Right lobe of liver (tissue), 6 donors: Measurements from ENCODE around the gene CFI. TPM values are rescaled to one million over a fixed set of nuclear protein-coding genes. Genes with fewer than 3 reads are reported as not detected.
A peak's percentile ranks its signal among the peaks of the same experiment; 100 is the strongest.

Experiments
- ATAC-seq, 4 donors: fragments of 200-7000 bp; cut with Tn5 transposase; one replicate each; pipeline ENCODE4 v1.9.1; 2020; ENCODE audit warnings: mild to moderate bottlenecking in 4 of 4, moderate library complexity in 4 of 4
- DNase-seq, 3 donors: peaks; one replicate each; pipeline ENCODE4 v3.0.0-alpha.2; 2020
- H3K27ac ChIP-seq, 3 donors: fragments of 200-600 bp; one replicate each; pipeline ENCODE4 v1.8.0; 2022
- H3K27me3 ChIP-seq, 2 donors: fragments of 200-600 bp; one replicate each; pipeline ENCODE4 v1.8.0; 2022
- H3K36me3 ChIP-seq, 4 donors: fragments of 200-600 bp; sonication (generic) in 1 of 4; one replicate each; pipeline versions ENCODE4 v1.5.1 to v1.8.0; 2017 to 2022; ENCODE audit warnings: control low read depth in 1 of 4
- H3K4me1 ChIP-seq, 4 donors: fragments of 200-600 bp; sonication (generic) in 1 of 4; one replicate each; pipeline versions ENCODE4 v1.5.1 to v1.8.0; 2017 to 2022; ENCODE audit warnings: control low read depth in 1 of 4
- H3K4me3 ChIP-seq, 3 donors: fragments of 200-600 bp; one replicate each; pipeline ENCODE4 v1.8.0; 2022
- H3K9me3 ChIP-seq, 4 donors: fragments of 200-600 bp; sonication (generic) in 1 of 4; one replicate each; pipeline versions ENCODE4 v1.5.1 to v1.8.0; 2017 to 2022; ENCODE audit warnings: control low read depth in 1 of 4
- CTCF ChIP-seq, 4 donors: fragments of 200-600 bp in 3 of 4; fragments of 450-650 bp in 1 of 4; IDR thresholded peaks; one replicate each; pipeline versions ENCODE4 v1.5.1 to v1.8.0; 2016 to 2022; ENCODE audit warnings: antibody characterized with exemption in 4 of 4, mild to moderate bottlenecking in 2 of 4
- POLR2A ChIP-seq: fragments of 450-650 bp; IDR thresholded peaks from one replicate; pipeline ENCODE4 v1.6.1; 2017; ENCODE audit warnings: antibody characterized with exemption, mild to moderate bottlenecking
- WGBS: methylation state at CpG from one replicate; pipeline ENCODE4 v1.1.6; 2018; ENCODE audit warnings: low coverage, low lambda C conversion rate; ENCODE audit not compliant: insufficient coverage; ENCODE audit errors: missing lambda C conversion rate; 5-methylcytosine and 5-hydroxymethylcytosine counted together
- intact Hi-C, 2 donors: fragments of 100-400 bp; cut with DNase I; formaldehyde crosslinking; loops; one replicate each; pipeline versions ENCODE4 v1.11.2 to v1.14.1; 2022
- long read RNA-seq: library from polyadenylated mRNA; unstranded; transcript quantifications from one replicate; pipeline ENCODE4 v2.0.0, GENCODE V29; 2019
- total RNA-seq, 6 experiments: library from RNA; depleted of rRNA in 2 of 6; stranded (reverse); fragments of >200 nt in 2 of 6; fragmentation: NEBNext Ultra II Directional in 3 of 6; extraction: Animal tissue kit (Norgen Biotek cat#: 25700) in 3 of 6; gene quantifications; one replicate each; pipeline versions ENCODE4 v1.1.0 to v1.2.4, GENCODE V29; 2016 to 2023
- donor health status: DM: no; HTN: yes; CAD: no.
- donor health status: DM: no; HTN: no; CAD: no.
- donor health status: DM: no; HTN: no; CAD: no.
- donor health status: DM: no; HTN: yes; CAD: no.
- donor health status: DM: no; HTN: yes; CAD: no.

The CFI gene
- 100 to 1,000 TPM; 316 to 610 (median 469) TPM for total RNA-seq
- long read RNA-seq, transcript CFI-205 (12 exons, 1,914 nt) = major isoform, 13 of 23 reads
- long read RNA-seq, partial matches to known transcripts = 4 of 23 reads
- long read RNA-seq, other reads (novel, unspliced or antisense) = 3 of 23 reads

DNA sequence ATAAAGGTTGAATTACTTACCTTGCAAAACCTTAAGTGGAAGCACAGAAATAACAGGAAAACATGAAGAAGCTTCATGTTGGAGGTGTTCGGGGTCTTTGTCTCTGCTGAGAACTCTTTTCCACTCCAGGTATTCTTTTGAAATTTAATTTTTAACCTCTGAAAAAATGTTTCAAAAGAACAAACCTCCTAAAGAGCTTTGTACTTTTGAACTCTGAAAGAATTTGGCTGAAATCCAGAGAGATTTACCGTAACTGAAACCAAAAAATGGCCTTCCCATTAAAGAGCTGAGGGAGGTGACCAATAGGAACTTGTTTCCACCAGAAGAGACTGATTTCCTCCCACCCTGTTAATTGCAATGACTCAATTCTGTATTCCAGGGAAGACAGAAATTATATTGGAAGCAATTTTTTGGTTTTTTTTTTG is at the start of gene CFI:
Gene CFI (minus strand): TSS at position 105 of the 425 bp plus-strand sequence. CDS start 28 bp downstream, at position 77.
- H3K4me1 ChIP-seq = peaks cover 0 to 29% (median 8%) of the 10 kb centered on the region in 4 donors
- H3K9me3 ChIP-seq = no peaks in the 10 kb centered on the region
- H3K27ac ChIP-seq = peak within 1 kb of the TSS; percentile 55 to 73 (median 63)
- H3K27me3 ChIP-seq = no peaks in the 10 kb centered on the region
- ATAC-seq (peak; percentile 78 to 86 (median 84)), DNase-seq (no peak)
- TF ChIP-seq POLR2A = peak; percentile 44
- no peak for TF ChIP-seq CTCF (IDR thresholded peaks at IDR 0.05)
- 15% methylated on average over 2 of the region's 2 CpGs for WGBS
- H3K4me3 ChIP-seq = peak within 1 kb of the TSS; percentile 34 to 57 (median 56)
- H3K36me3 ChIP-seq = no peaks in the 10 kb centered on the region
- intact Hi-C loops = no loop called here

DNA sequence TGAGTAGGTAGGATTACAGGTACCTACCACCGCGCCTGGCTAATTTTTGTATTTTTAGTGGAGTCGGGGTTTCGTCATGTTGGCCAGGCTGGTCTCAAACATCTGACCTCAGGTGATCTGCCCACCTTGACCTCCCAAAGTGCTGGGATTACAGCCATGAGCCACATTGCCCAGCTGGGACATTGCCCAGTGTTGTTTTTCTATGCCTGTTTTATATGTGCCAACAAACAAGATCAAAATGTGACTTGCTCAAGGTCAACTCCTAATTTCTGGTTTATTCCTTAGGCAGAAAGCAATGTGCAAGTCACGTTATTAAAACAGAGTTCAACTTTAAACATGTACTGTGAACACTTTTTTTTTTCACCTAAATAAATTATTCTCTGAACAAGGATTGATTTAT is 48.8 kb upstream of the CFI start:
- intact Hi-C loops = no loop called here
- WGBS = 40% methylated on average over 5 of the region's 5 CpGs
- peaks cover 0 to 12% (median 6%) of the 10 kb centered on the region in 4 donors for H3K4me1 ChIP-seq
- H3K36me3 ChIP-seq = no peaks in the 10 kb centered on the region
- no peak overlapping the region for H3K4me3 ChIP-seq
- ATAC-seq (peak; percentile 87 to 96 (median 88)), DNase-seq (peak; percentile 37 to 83 (median 70))
- H3K9me3 ChIP-seq = no peaks in the 10 kb centered on the region
- H3K27ac ChIP-seq = peak overlapping the region in 2 of 3 donors; percentile 45 to 73
- H3K27me3 ChIP-seq = no peaks in the 10 kb centered on the region
- no peak for TF ChIP-seq CTCF (IDR thresholded peaks at IDR 0.05)

DNA sequence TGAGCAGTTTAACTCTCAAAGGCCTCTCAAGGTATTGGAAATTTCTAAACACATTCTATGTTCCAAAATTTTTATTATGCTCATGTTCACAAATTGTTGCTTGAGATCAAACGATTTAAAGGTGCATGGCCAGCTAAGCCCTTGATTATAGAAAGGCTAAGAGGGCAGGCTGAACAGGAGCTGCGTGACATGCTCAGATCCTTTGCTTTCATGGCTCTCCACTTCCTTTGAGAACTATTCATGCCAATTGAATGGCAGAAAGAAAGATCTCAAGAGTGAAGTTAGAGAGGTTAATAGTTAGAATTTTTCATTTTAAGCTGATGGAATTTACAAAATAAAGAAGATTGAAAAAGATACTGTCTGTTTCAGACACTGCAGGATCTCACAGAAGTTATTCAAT is 46.7 kb upstream of the CFI start:
- no peak for DNase-seq
- Histone ChIP-seq H3K36me3 (no peaks in the 10 kb centered on the region), H3K27ac (no peak overlapping the region), H3K4me3 (no peak overlapping the region), H3K4me1 (peaks cover 0 to 12% (median 6%) of the 10 kb centered on the region in 4 donors), H3K27me3 (no peaks in the 10 kb centered on the region), H3K9me3 (no peaks in the 10 kb centered on the region)
- 71% methylated on average over 2 of the region's 2 CpGs for WGBS
- TF ChIP-seq CTCF (IDR thresholded peaks at IDR 0.05) (no peak), POLR2A (no peak)
- ATAC-seq = no peak
- intact Hi-C loops = no loop called here

- intact Hi-C loops = no loop called here
- DNase-seq (no peak), ATAC-seq (peak in 1 of 4 donors; percentile 11)
- 37% methylated on average over 5 of the region's 5 CpGs for WGBS
- no peaks in the 10 kb centered on the region for H3K36me3 ChIP-seq
- TF ChIP-seq POLR2A (no peak), CTCF (IDR thresholded peaks at IDR 0.05) (no peak)
- no peak within 1 kb of the TSS for H3K27ac ChIP-seq
- H3K27me3 ChIP-seq = no peaks in the 10 kb centered on the region
- H3K4me3 ChIP-seq = no peak within 1 kb of the TSS
- H3K4me1 ChIP-seq = peaks cover 0 to 12% (median 6%) of the 10 kb centered on the region in 4 donors
- H3K9me3 ChIP-seq = no peaks in the 10 kb centered on the region
These were observed 46.2 kb upstream of the CFI start, which contains the start of gene LRIT3 for GRCh38 chr4:109847896-109848442. LRIT3 (plus strand) TSS chr4:109848107; CDS start chr4:109848202, 95 bp downstream.
